GM12878 (cell line): Measurements from ENCODE around the gene CREG2. TPM values are rescaled to one million over a fixed set of nuclear protein-coding genes. Genes with fewer than 3 reads are reported as not detected.

Experiments used
- ATAC-seq: fragments of 200-7000 bp; cut with Tn5 transposase; 3 replicates; pipeline ENCODE4 v1.9.1; 2020; ENCODE audit warnings: mild to moderate bottlenecking, moderate library complexity
- BruUV-seq: library from RNA; stranded (reverse); fragments of 400-500 nt; replicated peaks from 2 replicates; lab custom pipeline; 2021; lab: Mats Ljungman, UMichigan
- CTCF ChIA-PET: fragments of 300-600 bp; sonication (Branson Sonifier 250); formaldehyde crosslinking; extraction: SDS; loops from one replicate; lab custom pipeline; 2021; ENCODE audit warnings: inconsistent platforms; lab: Yijun Ruan, JAX
- POLR2A ChIA-PET: fragments of 350-600 bp; formaldehyde crosslinking; extraction: SDS; loops from one replicate; lab custom pipeline; 2021; ENCODE audit warnings: inconsistent platforms; lab: Charles Lee
- RAD21 ChIA-PET: fragments of 300-600 bp; sonication (Branson Sonifier 250); formaldehyde crosslinking; loops from one replicate; lab custom pipeline; 2023; ENCODE audit warnings: antibody characterized with exemption; ENCODE audit not compliant: unreplicated experiment; lab: Charles Lee
- SMC1A ChIA-PET: fragments of 300-600 bp; sonication (Branson Sonifier 250); formaldehyde crosslinking; loops from one replicate; lab custom pipeline; 2023; ENCODE audit not compliant: unreplicated experiment, uncharacterized antibody; lab: Charles Lee
- DNase-seq: peaks from one replicate; pipeline ENCODE4 v3.0.0-alpha.2; 2011; ENCODE audit warnings: low read depth, low spot score
- FAIRE-seq: peaks from 3 replicates; lab custom pipeline; 2011; peaks lifted over from hg19 to GRCh38; lab: Jason Lieb, UNC
- H2AFZ ChIP-seq: 2 replicates; pipeline ENCODE4 v1.6.0; 2011; ENCODE audit warnings: low read depth, low read length, control low read depth; ENCODE audit not compliant: control insufficient read depth
- H3K27ac ChIP-seq: 2 replicates; pipeline ENCODE4 v1.5.1; 2011; ENCODE audit warnings: control low read depth; ENCODE audit not compliant: control insufficient read depth, insufficient read depth
- H3K27me3 ChIP-seq, 2 experiments: replicated peaks in 1 of 2; 2 replicates each; pipeline versions ENCODE4 v1.6.0 to v1.6.1; 2011; ENCODE audit warnings: low read length in 1 of 2; ENCODE audit not compliant: control insufficient read depth in 2 of 2, insufficient read depth in 2 of 2
- H3K36me3 ChIP-seq, 2 experiments: 2 replicates each; pipeline ENCODE4 v1.5.1; 2011; ENCODE audit warnings: low read length in 1 of 2; ENCODE audit not compliant: control insufficient read depth in 2 of 2, insufficient read depth in 2 of 2
- H3K4me1 ChIP-seq: 2 replicates; pipeline ENCODE4 v1.6.1; 2011; ENCODE audit warnings: mild to moderate bottlenecking, low read length, moderate library complexity, mixed read lengths; ENCODE audit not compliant: control insufficient read depth, insufficient read depth
- H3K4me2 ChIP-seq: 2 replicates; pipeline ENCODE4 v1.6.0; 2011; ENCODE audit warnings: control low read depth; ENCODE audit not compliant: control insufficient read depth, insufficient read depth
- H3K4me3 ChIP-seq: fragments of 200-600 bp; sonication (generic); 2 replicates; pipeline ENCODE4 v1.5.1; 2016
- H3K79me2 ChIP-seq: 2 replicates; pipeline ENCODE4 v1.6.0; 2011; ENCODE audit warnings: low read length; ENCODE audit not compliant: control insufficient read depth, insufficient read depth
- H3K9ac ChIP-seq: 2 replicates; pipeline ENCODE4 v1.8.0; 2011; ENCODE audit warnings: low read length, control low read depth, mixed read lengths; ENCODE audit not compliant: control insufficient read depth, insufficient read depth
- H3K9me3 ChIP-seq: replicated peaks from 3 replicates; pipeline ENCODE4 v1.5.1; 2011; ENCODE audit warnings: mild to moderate bottlenecking, low read length; ENCODE audit not compliant: control insufficient read depth, insufficient read depth
- H4K20me1 ChIP-seq: 2 replicates; pipeline ENCODE4 v1.6.0; 2011; ENCODE audit not compliant: control insufficient read depth, insufficient read depth
- BCL11A ChIP-seq: IDR thresholded peaks from 2 replicates; pipeline ENCODE4 v1.6.1; 2011; ENCODE audit warnings: low read depth, low read length
- E2F8 ChIP-seq: fragments of 450-650 bp; IDR thresholded peaks from 2 replicates; pipeline ENCODE4 v1.6.1; 2018; ENCODE audit warnings: mild to moderate bottlenecking, low read depth, moderate library complexity; ENCODE audit not compliant: partially characterized antibody
- EED ChIP-seq: sonication (generic); IDR thresholded peaks from 2 replicates; pipeline ENCODE4 v1.6.1; 2016; ENCODE audit warnings: antibody characterized with exemption, low read depth
- ETV6 ChIP-seq, 2 experiments: fragments of 450-650 bp in 1 of 2; IDR thresholded peaks in 1 of 2; conservative IDR thresholded peaks in 1 of 2; 2 replicates each; pipeline ENCODE4 v1.6.1; 2014; ENCODE audit warnings: antibody characterized with exemption in 1 of 2, borderline replicate concordance in 1 of 2, low read depth in 1 of 2, mild to moderate bottlenecking in 1 of 2, moderate library complexity in 1 of 2
- FOXM1 ChIP-seq: IDR thresholded peaks from 2 replicates; pipeline ENCODE4 v1.6.1; 2012; ENCODE audit warnings: low read depth, mild to moderate bottlenecking, inconsistent platforms, low read length, moderate library complexity
- HDGF ChIP-seq: fragments of 450-650 bp; IDR thresholded peaks from 2 replicates; pipeline ENCODE4 v1.6.1; 2016; ENCODE audit warnings: antibody characterized with exemption
- LARP7 ChIP-seq: fragments of 450-650 bp; IDR thresholded peaks from 2 replicates; pipeline ENCODE4 v1.6.1; 2017; ENCODE audit warnings: mild to moderate bottlenecking
- NR2F1 ChIP-seq: fragments of 450-650 bp; conservative IDR thresholded peaks from 2 replicates; pipeline ENCODE4 v1.6.1; 2017; ENCODE audit warnings: mild to moderate bottlenecking
- PML ChIP-seq: IDR thresholded peaks from 2 replicates; pipeline ENCODE4 v1.6.1; 2012; ENCODE audit warnings: low read length, inconsistent platforms
- STAT1 ChIP-seq: fragments of 450-650 bp; conservative IDR thresholded peaks from 2 replicates; pipeline ENCODE4 v1.6.1; 2014; ENCODE audit warnings: antibody characterized with exemption, mild to moderate bottlenecking
- ZNF217 ChIP-seq: fragments of 450-650 bp; IDR thresholded peaks from 2 replicates; pipeline ENCODE4 v1.6.1; 2017; ENCODE audit warnings: antibody characterized with exemption, mild to moderate bottlenecking
- WGBS: methylation state at CpG from one replicate; pipeline ENCODE4 v1.1.6; 2016; ENCODE audit warnings: low lambda C conversion rate; ENCODE audit not compliant: insufficient replicate concordance, insufficient coverage; ENCODE audit errors: missing lambda C conversion rate; 5-methylcytosine and 5-hydroxymethylcytosine counted together
- in situ Hi-C: fragments of 300-500 bp; cut with MboI; formaldehyde crosslinking; loops from 9 replicates; pipeline ENCODE4 v1.14.3; 2018; ENCODE audit warnings: mixed read lengths
- intact Hi-C: fragments of 100-400 bp; cut with micrococcal nuclease; formaldehyde crosslinking; loops from one replicate; pipeline ENCODE4 v1.14.2; 2022; ENCODE audit not compliant: unreplicated experiment
- polyA plus RNA-seq, 11 experiments: library from polyadenylated mRNA; depleted of rRNA in 4 of 11; unstranded in 6 of 11; stranded (reverse) in 5 of 11; fragments of >200 nt; fragmentation: Nextera tagmentation in 4 of 11; fragmentation: Illumina TruSeq in 1 of 11; extraction: Ambion mirVana in 4 of 11; extraction: Trizol in 1 of 11; gene quantifications; 1 replicate in 1 of 11; 2 replicates in 10 of 11; pipeline versions ENCODE4 v1.2.1 to v1.2.3, GENCODE V29; 2011 to 2016; ENCODE audit warnings: inconsistent platforms in 2 of 11, missing spikeins in 2 of 11, low read depth in 1 of 11
- total RNA-seq, 4 experiments: library from RNA; depleted of rRNA in 3 of 4; stranded (reverse); fragments of >200 nt in 3 of 4; fragmentation: Illumina TruSeq in 1 of 4; extraction: Trizol in 1 of 4; gene quantifications; 2 replicates each; pipeline versions ENCODE4 v1.2.1 to v1.2.3, GENCODE V29; 2013 to 2021

CREG2 gene
- total and polyA plus RNA-seq, 10 of the 15 experiments (the other 5 are each of a cell fraction or from before 2014, with no cell fraction given) = not detected

- Histone ChIP-seq H3K9ac (no peak overlapping the region), H3K27me3 (0 out of 4 replicates have a peak, but pooled peaks cover 0 to 4% of the 10 kb centered on the region in 2 experiments), H3K79me2 (no peaks in the 10 kb centered on the region), H4K20me1 (no peaks in the 10 kb centered on the region), H2AFZ (no peak overlapping the region), H3K4me2 (no peak overlapping the region), H3K9me3 (no peaks in the 10 kb centered on the region), H3K4me1 (no peaks in the 10 kb centered on the region), H3K4me3 (no peak overlapping the region), H3K36me3 (no peaks in the 10 kb centered on the region), H3K27ac (no peak overlapping the region)
- DNase-seq (no peak), ATAC-seq (peak; percentile 34; the same call in 2 of the 3 replicates), FAIRE-seq (no peak)
- in situ Hi-C loops (no loop called here), intact Hi-C loops (no loop called here)
- TF ChIP-seq NR2F1 (no peak), ZNF217 (no peak), E2F8 (no peak), FOXM1 (no peak), HDGF (no peak), LARP7 (no peak), PML (no peak), EED (no peak), STAT1 (no peak), ETV6 (conservative IDR thresholded peaks at IDR 0.05 in 1 of 2, IDR thresholded peaks at IDR 0.05 in 1 of 2; ENCODE audit: borderline replicate concordance in 1 of 2, low read depth in 1 of 2) (no peak), BCL11A (no peak)
- ChIA-PET POLR2A (interaction anchor here (0.5 kb wide), 1 partner anchor 422 kb away, joined by 3 read pairs; no protein-coding TSS in a partner anchor), SMC1A (interaction anchor here (0.6 to 1.7 kb wide), 5 partner anchors 13 to 62 kb away, joined by 3 to 5 read pairs (median 3); no protein-coding TSS in a partner anchor), CTCF (interaction anchor here (0.8 to 3.7 kb wide), 3 partner anchors 9 to 20 kb away, joined by 3 to 18 read pairs (median 4); no protein-coding TSS in a partner anchor), RAD21 (interaction anchor here (1.1 kb wide), 1 partner anchor 527 kb away, joined by 3 read pairs; no protein-coding TSS in a partner anchor)
- 11% methylated on average over 3 of the region's 3 CpGs for WGBS
- no TSS peak for BruUV-seq
These were observed 25.0 kb downstream of the CREG2 start for GRCh38 chr2:101362316-101362715.
